Lower leg skin (tissue), 4 donors: ENCODE data around the gene BID. TPM values are rescaled to one million over a fixed set of nuclear protein-coding genes. Genes with fewer than 3 reads are reported as not detected.

Source experiments
- DNase-seq, 2 donors: peaks; one replicate each; pipeline ENCODE4 v3.0.0-alpha.2; 2019; ENCODE audit warnings: low spot score in 2 of 2
- H3K4me3 ChIP-seq: fragments of 200-600 bp; sonication (generic); 2 replicates; pipeline ENCODE4 v1.5.1; 2017; ENCODE audit warnings: mild to moderate bottlenecking, low read depth; ENCODE audit not compliant: poor library complexity, severe bottlenecking
- CTCF ChIP-seq, 3 donors: fragments of 450-650 bp; IDR thresholded peaks; one replicate each; pipeline ENCODE4 v1.5.1; 2016; ENCODE audit warnings: antibody characterized with exemption in 3 of 3, mild to moderate bottlenecking in 3 of 3, moderate library complexity in 2 of 3
- POLR2A ChIP-seq, 2 donors: fragments of 450-650 bp; IDR thresholded peaks; one replicate each; pipeline ENCODE4 v1.6.1; 2016 to 2017; ENCODE audit warnings: antibody characterized with exemption in 2 of 2, mild to moderate bottlenecking in 1 of 2, moderate library complexity in 1 of 2
- WGBS, 2 donors: methylation state at CpG; one replicate each; pipeline ENCODE4 v1.1.5; 2018; 5-methylcytosine and 5-hydroxymethylcytosine counted together
- intact Hi-C: fragments of 100-400 bp; cut with DNase I; formaldehyde crosslinking; loops from one replicate; pipeline ENCODE4 v1.15.0; 2023; ENCODE audit warnings: low total_unique reads
- total RNA-seq, 4 donors: library from RNA; depleted of rRNA; stranded (reverse); fragments of >200 nt; gene quantifications; one replicate each; pipeline ENCODE4 v1.1.0, GENCODE V29; 2016

The BID gene
- total RNA-seq, 4 donors from 2014 or later, result 5.4 to 22.6 (median 15.2) TPM

GRCh38 chr22:17778412-17778976, 4.2 kb upstream of the BID start:
- H3K4me3 ChIP-seq, result no peak overlapping the region
- intact Hi-C loops, result no loop called here
- no peak for DNase-seq
- WGBS, 2 donors, result 92% methylated on average over 23 of the region's 23 CpGs
- TF ChIP-seq CTCF (IDR thresholded peaks at IDR 0.05) (no peak), POLR2A (IDR thresholded peaks at IDR 0.05) (no peak)

GRCh38 chr22:17777717-17778044, 3.4 kb upstream of the BID start:
- TF ChIP-seq CTCF (IDR thresholded peaks at IDR 0.05) (no peak), POLR2A (IDR thresholded peaks at IDR 0.05) (no peak)

GRCh38 chr22:17777005-17777716, 2.9 kb upstream of the BID start:
- no peak for TF ChIP-seq CTCF (IDR thresholded peaks at IDR 0.05)
- TF ChIP-seq POLR2A (IDR thresholded peaks at IDR 0.05), result no peak
- H3K4me3 ChIP-seq, result no peak overlapping the region
- DNase-seq, result no peak
- intact Hi-C loops, result no loop called here
- 62 to 77% methylated on average over 27 of the region's 27 CpGs for WGBS, 2 donors

More at GRCh38 chr22:17777717-17778044, 3.4 kb upstream of the BID start:
- 58 to 66% methylated on average over 6 of the region's 6 CpGs for WGBS, 2 donors
- intact Hi-C loops, result no loop called here
- no peak for DNase-seq
- H3K4me3 ChIP-seq, result no peak overlapping the region

- WGBS, 2 donors, result 84 to 87% methylated on average over 10 of the region's 10 CpGs
- intact Hi-C loops, result no loop called here
- DNase-seq, result no peak
- no peak overlapping the region for H3K4me3 ChIP-seq
- TF ChIP-seq CTCF (IDR thresholded peaks at IDR 0.05) (no peak), POLR2A (IDR thresholded peaks at IDR 0.05) (no peak)
Measured at GRCh38 chr22:17775781-17776465, 1.7 kb upstream of the BID start.

- WGBS, 2 donors, result 79 to 82% methylated on average over 27 of the region's 27 CpGs
- intact Hi-C loops, result no loop called here
- TF ChIP-seq CTCF (IDR thresholded peaks at IDR 0.05), result no peak
- no peak for TF ChIP-seq POLR2A (IDR thresholded peaks at IDR 0.05)
- H3K4me3 ChIP-seq, result no peak overlapping the region
- no peak for DNase-seq
Measured at GRCh38 chr22:17774926-17775685, 837 bp upstream of the BID start.
